Uterus (tissue), 2 donors: Measurements from ENCODE around the gene PUM1.

Source experiments
- POLR2A ChIP-seq, 2 donors: fragments of 450-650 bp; IDR thresholded peaks; one replicate each; pipeline ENCODE4 v1.6.1; 2016; ENCODE audit warnings: antibody characterized with exemption in 2 of 2, mild to moderate bottlenecking in 1 of 2, moderate library complexity in 1 of 2
- TF ChIP-seq, protein P1 (sequence below), 4 experiments: fragments of 200-600 bp in 2 of 4; fragments of 450-650 bp in 2 of 4; sonication (generic) in 2 of 4; IDR thresholded peaks; one replicate each; pipeline ENCODE4 v1.5.1; 2016 to 2019; ENCODE audit warnings: antibody characterized with exemption in 4 of 4, mild to moderate bottlenecking in 2 of 4, moderate library complexity in 1 of 4

DNA sequence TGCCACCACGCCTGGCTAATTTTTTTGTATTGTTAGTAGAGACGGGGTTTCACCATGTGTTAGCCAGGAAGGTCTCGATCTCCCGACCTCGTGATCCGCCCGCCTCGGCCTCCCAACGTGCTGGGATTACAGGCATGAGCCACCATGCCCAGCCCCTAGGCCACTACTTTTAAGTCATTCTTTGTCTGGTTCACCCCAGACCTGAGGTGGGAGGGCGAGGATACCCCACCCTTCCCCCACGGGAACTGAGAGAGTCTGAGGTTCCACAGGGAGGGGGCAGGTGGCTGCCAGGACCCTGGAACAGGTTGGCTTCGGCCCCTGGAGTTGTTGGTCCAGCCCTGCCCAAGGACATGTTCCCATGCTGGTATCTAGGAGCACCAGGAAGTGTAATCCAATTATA, 149.2 kb downstream of the PUM1 start:
- TF ChIP-seq, protein P1, sequence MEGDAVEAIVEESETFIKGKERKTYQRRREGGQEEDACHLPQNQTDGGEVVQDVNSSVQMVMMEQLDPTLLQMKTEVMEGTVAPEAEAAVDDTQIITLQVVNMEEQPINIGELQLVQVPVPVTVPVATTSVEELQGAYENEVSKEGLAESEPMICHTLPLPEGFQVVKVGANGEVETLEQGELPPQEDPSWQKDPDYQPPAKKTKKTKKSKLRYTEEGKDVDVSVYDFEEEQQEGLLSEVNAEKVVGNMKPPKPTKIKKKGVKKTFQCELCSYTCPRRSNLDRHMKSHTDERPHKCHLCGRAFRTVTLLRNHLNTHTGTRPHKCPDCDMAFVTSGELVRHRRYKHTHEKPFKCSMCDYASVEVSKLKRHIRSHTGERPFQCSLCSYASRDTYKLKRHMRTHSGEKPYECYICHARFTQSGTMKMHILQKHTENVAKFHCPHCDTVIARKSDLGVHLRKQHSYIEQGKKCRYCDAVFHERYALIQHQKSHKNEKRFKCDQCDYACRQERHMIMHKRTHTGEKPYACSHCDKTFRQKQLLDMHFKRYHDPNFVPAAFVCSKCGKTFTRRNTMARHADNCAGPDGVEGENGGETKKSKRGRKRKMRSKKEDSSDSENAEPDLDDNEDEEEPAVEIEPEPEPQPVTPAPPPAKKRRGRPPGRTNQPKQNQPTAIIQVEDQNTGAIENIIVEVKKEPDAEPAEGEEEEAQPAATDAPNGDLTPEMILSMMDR (IDR thresholded peaks at IDR 0.05), result no peak
- no peak for TF ChIP-seq POLR2A (IDR thresholded peaks at IDR 0.05)
